ENCODE results near the gene ZRANB1. TPM values are rescaled to one million over a fixed set of nuclear protein-coding genes. Genes with fewer than 3 reads are reported as not detected.
A peak's percentile ranks its signal among the peaks of the same experiment; 100 is the strongest.

The ZRANB1 gene
- total and polyA plus RNA-seq, 8 donors = 7.0 to 63.7 (median 10.9) TPM

GRCh38 chr10:125030567-125031197 lies 88.8 kb downstream of the ZRANB1 start:
- H3K4me1 ChIP-seq = peaks cover 33 to 83% (median 49%) of the 10 kb centered on the region in 4 donors
- peak in 1 of 2 donors; percentile 49 for DNase-seq
- 69 to 85% (median 80%) methylated on average over 9 to 10 of the region's 10 CpGs for WGBS, 5 donors
- H3K27ac ChIP-seq = peak overlapping the region in 4 of 5 donors; percentile 11 to 48 (median 30)
- H3K36me3 ChIP-seq = peaks cover 12 to 37% (median 30%) of the 10 kb centered on the region in 4 donors
- intact Hi-C loops (cut with DNase I; ENCODE audit: low total_unique reads) = no loop called here
- H3K9me3 ChIP-seq = no peaks in the 10 kb centered on the region
- H3K27me3 ChIP-seq = no peaks in the 10 kb centered on the region
- no peak overlapping the region for H3K4me3 ChIP-seq
- TF ChIP-seq CTCF (IDR thresholded peaks at IDR 0.05) = no peak
- TF ChIP-seq POLR2A (IDR thresholded peaks at IDR 0.05) = no peak
- TF ChIP-seq POLR2AphosphoS5 (IDR thresholded peaks at IDR 0.05) = no peak
- TF ChIP-seq EP300 (IDR thresholded peaks at IDR 0.05) = no peak

- peaks cover 42 to 90% (median 58%) of the 10 kb centered on the region in 4 donors for H3K4me1 ChIP-seq
- no peak for TF ChIP-seq EP300 (IDR thresholded peaks at IDR 0.05)
- no peak for TF ChIP-seq CTCF (IDR thresholded peaks at IDR 0.05)
- 85 to 90% (median 86%) methylated on average over 12 to 15 of the region's 15 CpGs for WGBS, 5 donors
- no peak overlapping the region for H3K4me3 ChIP-seq
- intact Hi-C loops (cut with DNase I; ENCODE audit: low total_unique reads) = no loop called here
- no peak overlapping the region for H3K27ac ChIP-seq
- H3K36me3 ChIP-seq = peaks cover 0 to 29% (median 22%) of the 10 kb centered on the region in 4 donors
- H3K9me3 ChIP-seq = no peaks in the 10 kb centered on the region
- DNase-seq = no peak
- no peaks in the 10 kb centered on the region for H3K27me3 ChIP-seq
These were observed 90.6 kb downstream of the ZRANB1 start for GRCh38 chr10:125032474-125033020.

GRCh38 chr10:125033146-125033924 lies 91.4 kb downstream of the ZRANB1 start:
- Histone ChIP-seq H3K4me1 (peaks cover 42 to 91% (median 58%) of the 10 kb centered on the region in 4 donors), H3K4me3 (no peak overlapping the region), H3K36me3 (peaks cover 0 to 37% (median 28%) of the 10 kb centered on the region in 4 donors), H3K27ac (no peak overlapping the region), H3K27me3 (no peaks in the 10 kb centered on the region), H3K9me3 (no peaks in the 10 kb centered on the region)
- 86 to 91% (median 90%) methylated on average over 27 of the region's 27 CpGs for WGBS, 5 donors
- no peak for DNase-seq
- intact Hi-C loops (cut with DNase I; ENCODE audit: low total_unique reads) = no loop called here
- TF ChIP-seq EP300 (IDR thresholded peaks at IDR 0.05) = no peak
- no peak for TF ChIP-seq POLR2AphosphoS5 (IDR thresholded peaks at IDR 0.05)
- TF ChIP-seq POLR2A (IDR thresholded peaks at IDR 0.05) = no peak
- TF ChIP-seq CTCF (IDR thresholded peaks at IDR 0.05) = no peak

- Histone ChIP-seq H3K36me3 (peaks cover 0 to 37% (median 28%) of the 10 kb centered on the region in 4 donors), H3K27ac (peak overlapping the region in 1 of 5 donors; percentile 57), H3K4me3 (no peak overlapping the region), H3K9me3 (no peaks in the 10 kb centered on the region), H3K27me3 (no peaks in the 10 kb centered on the region), H3K4me1 (peaks cover 29 to 91% (median 57%) of the 10 kb centered on the region in 4 donors)
- TF ChIP-seq EP300 (IDR thresholded peaks at IDR 0.05) (no peak), POLR2A (IDR thresholded peaks at IDR 0.05) (no peak), CTCF (IDR thresholded peaks at IDR 0.05) (no peak), POLR2AphosphoS5 (IDR thresholded peaks at IDR 0.05) (no peak)
- 32 to 64% (median 51%) methylated on average over 3 of the region's 3 CpGs for WGBS, 5 donors
- no peak for DNase-seq
- intact Hi-C loops (cut with DNase I; ENCODE audit: low total_unique reads) = no loop called here
These were observed 92.8 kb downstream of the ZRANB1 start for GRCh38 chr10:125034675-125035074.
